Stomach (tissue), 9 donors: ENCODE measurements around the gene GAS6. TPM values are rescaled to one million over a fixed set of nuclear protein-coding genes. Genes with fewer than 3 reads are reported as not detected.

Experiments used
- DNase-seq, 2 donors: peaks; one replicate each; pipeline versions ENCODE4 v3.0.0 to v3.0.0-alpha.2; 2013 to 2019
- H3K27ac ChIP-seq, 5 donors: fragments of 200-600 bp in 4 of 5; sonication (generic) in 4 of 5; one replicate each; pipeline ENCODE4 v1.5.1; 2013 to 2019; ENCODE audit warnings: mild to moderate bottlenecking in 1 of 5, moderate library complexity in 1 of 5
- H3K27me3 ChIP-seq, 3 donors: fragments of 200-600 bp; sonication (generic); one replicate each; pipeline ENCODE4 v1.5.1; 2017 to 2019; ENCODE audit warnings: mixed run types in 1 of 3
- H3K36me3 ChIP-seq, 4 donors: fragments of 200-600 bp; sonication (generic); 1 replicate in 3 of 4; 2 replicates in 1 of 4; pipeline ENCODE4 v1.5.1; 2016 to 2019
- H3K4me1 ChIP-seq, 4 donors: fragments of 200-600 bp; sonication (generic); one replicate each; pipeline ENCODE4 v1.5.1; 2016 to 2019
- H3K4me3 ChIP-seq, 4 donors: fragments of 200-600 bp; sonication (generic) in 3 of 4; one replicate each; pipeline ENCODE4 v1.5.1; 2016 to 2019; ENCODE audit warnings: mild to moderate bottlenecking in 1 of 4
- H3K9me3 ChIP-seq, 4 donors: fragments of 200-600 bp; sonication (generic); one replicate each; pipeline ENCODE4 v1.5.1; 2016 to 2019
- EP300 ChIP-seq: sonication (generic); formaldehyde crosslinking; IDR thresholded peaks from one replicate; pipeline ENCODE4 v1.6.1; 2017; ENCODE audit warnings: antibody characterized with exemption
- POLR2A ChIP-seq, 4 donors: fragments of 450-650 bp; IDR thresholded peaks; one replicate each; pipeline ENCODE4 v1.6.1; 2016; ENCODE audit warnings: antibody characterized with exemption in 4 of 4, control low read depth in 2 of 4, mild to moderate bottlenecking in 1 of 4, moderate library complexity in 1 of 4
- POLR2AphosphoS5 ChIP-seq, 3 donors: sonication (generic); formaldehyde crosslinking; IDR thresholded peaks; one replicate each; pipeline ENCODE4 v1.6.1; 2016; ENCODE audit warnings: antibody characterized with exemption in 3 of 3
- WGBS, 5 donors: extraction: QIAGEN DNeasy Blood & Tissue Kit in 3 of 5; methylation state at CpG; one replicate each; pipeline versions ENCODE4 v1.1.5 to v1.1.7; 2013 to 2018; 5-methylcytosine and 5-hydroxymethylcytosine counted together
- intact Hi-C: fragments of 100-400 bp; cut with DNase I; formaldehyde crosslinking; loops from one replicate; pipeline ENCODE4 v1.15.1; 2023; ENCODE audit warnings: low total_unique reads
- polyA plus RNA-seq, 3 donors: library from polyadenylated mRNA; stranded (reverse); fragments of 200-250 nt; gene quantifications; one replicate each; pipeline ENCODE4 v1.2.3, GENCODE V29; 2013
- total RNA-seq, 5 donors: library from RNA; depleted of rRNA; stranded (reverse); fragments of >200 nt; gene quantifications; one replicate each; pipeline versions ENCODE4 v1.1.0 to v1.2.3, GENCODE V29; 2014 to 2016
- TF ChIP-seq, protein P1 (sequence below), 7 experiments: fragments of 450-650 bp in 4 of 7; fragments of 200-600 bp in 3 of 7; sonication (generic) in 3 of 7; IDR thresholded peaks; one replicate each; pipeline ENCODE4 v1.5.1; 2016 to 2019; ENCODE audit warnings: antibody characterized with exemption in 7 of 7, control low read depth in 2 of 7, mild to moderate bottlenecking in 1 of 7
- donor health status: healthy with polysubstance abuse.
- donor health status: Bipolar disorder and iron deficiency.
- donor health status: healthy.

GAS6 gene
- total and polyA plus RNA-seq, 8 donors = 31.4 to 409 (median 92.9) TPM

DNA sequence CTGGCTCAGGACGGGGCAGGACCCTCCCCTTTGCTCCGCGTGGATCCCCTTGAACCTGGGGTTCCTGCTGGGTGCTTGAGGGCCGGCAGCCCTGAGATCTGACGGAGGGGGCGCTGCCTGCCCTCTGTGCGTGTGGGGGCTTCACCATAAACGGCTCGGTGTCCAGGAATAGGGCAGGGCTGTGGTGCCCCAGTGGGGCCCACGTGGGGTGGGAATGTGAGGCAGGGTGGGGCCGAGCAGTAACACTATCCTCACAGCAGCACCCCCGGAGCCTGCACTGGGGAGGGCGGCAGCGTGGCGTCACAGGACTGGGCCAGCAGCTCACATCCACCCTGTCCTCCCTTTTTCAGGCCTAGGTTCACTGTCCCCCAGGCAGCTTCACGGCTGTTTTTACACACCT is 38.0 kb downstream of the GAS6 start:
- DNase-seq = no peak
- Histone ChIP-seq H3K4me1 (peaks cover 8 to 13% (median 10%) of the 10 kb centered on the region in 4 donors), H3K27ac (no peak overlapping the region), H3K4me3 (no peak overlapping the region), H3K27me3 (no peaks in the 10 kb centered on the region), H3K9me3 (no peaks in the 10 kb centered on the region), H3K36me3 (peaks cover 27 to 79% (median 70%) of the 10 kb centered on the region in 4 donors)
- TF ChIP-seq POLR2A (IDR thresholded peaks at IDR 0.05) (no peak), EP300 (no peak), POLR2AphosphoS5 (IDR thresholded peaks at IDR 0.05) (no peak)
- TF ChIP-seq, protein P1, sequence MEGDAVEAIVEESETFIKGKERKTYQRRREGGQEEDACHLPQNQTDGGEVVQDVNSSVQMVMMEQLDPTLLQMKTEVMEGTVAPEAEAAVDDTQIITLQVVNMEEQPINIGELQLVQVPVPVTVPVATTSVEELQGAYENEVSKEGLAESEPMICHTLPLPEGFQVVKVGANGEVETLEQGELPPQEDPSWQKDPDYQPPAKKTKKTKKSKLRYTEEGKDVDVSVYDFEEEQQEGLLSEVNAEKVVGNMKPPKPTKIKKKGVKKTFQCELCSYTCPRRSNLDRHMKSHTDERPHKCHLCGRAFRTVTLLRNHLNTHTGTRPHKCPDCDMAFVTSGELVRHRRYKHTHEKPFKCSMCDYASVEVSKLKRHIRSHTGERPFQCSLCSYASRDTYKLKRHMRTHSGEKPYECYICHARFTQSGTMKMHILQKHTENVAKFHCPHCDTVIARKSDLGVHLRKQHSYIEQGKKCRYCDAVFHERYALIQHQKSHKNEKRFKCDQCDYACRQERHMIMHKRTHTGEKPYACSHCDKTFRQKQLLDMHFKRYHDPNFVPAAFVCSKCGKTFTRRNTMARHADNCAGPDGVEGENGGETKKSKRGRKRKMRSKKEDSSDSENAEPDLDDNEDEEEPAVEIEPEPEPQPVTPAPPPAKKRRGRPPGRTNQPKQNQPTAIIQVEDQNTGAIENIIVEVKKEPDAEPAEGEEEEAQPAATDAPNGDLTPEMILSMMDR (IDR thresholded peaks at IDR 0.05) = no peak
- WGBS, 5 donors = 78 to 85% (median 83%) methylated on average over 15 to 16 of the region's 16 CpGs
- intact Hi-C loops = no loop called here

DNA sequence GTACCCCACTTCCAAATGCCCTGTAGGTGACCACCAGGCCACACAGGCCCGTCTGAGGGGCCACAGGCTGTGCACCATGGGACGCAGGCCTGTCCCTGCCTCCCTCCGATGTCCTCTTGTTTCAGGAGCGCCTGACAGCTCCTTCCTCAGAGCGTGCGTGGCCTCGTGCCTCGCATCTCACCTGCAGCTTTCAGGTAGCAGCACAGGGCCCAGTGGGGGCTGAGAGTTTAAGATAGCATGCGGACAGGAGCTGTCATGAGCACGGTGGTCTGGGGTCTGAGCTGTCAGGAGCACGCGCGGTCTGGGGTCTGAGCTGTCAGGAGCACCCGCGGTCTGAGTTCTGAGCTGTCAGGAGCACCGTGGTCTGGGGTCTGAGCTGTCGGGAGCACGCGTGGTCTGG is 40.1 kb downstream of the GAS6 start:
- no peak for DNase-seq
- WGBS, 5 donors = 83 to 96% (median 93%) methylated on average over 7 to 19 of the region's 19 CpGs
- H3K27ac ChIP-seq = no peak overlapping the region
- no peak overlapping the region for H3K4me3 ChIP-seq
- intact Hi-C loops = no loop called here
- no peaks in the 10 kb centered on the region for H3K9me3 ChIP-seq
- H3K27me3 ChIP-seq = no peaks in the 10 kb centered on the region
- TF ChIP-seq POLR2A (IDR thresholded peaks at IDR 0.05) (no peak), POLR2AphosphoS5 (IDR thresholded peaks at IDR 0.05) (no peak), EP300 (no peak)
- TF ChIP-seq, protein P1 (IDR thresholded peaks at IDR 0.05) = no peak
- H3K4me1 ChIP-seq = peaks cover 18 to 27% (median 22%) of the 10 kb centered on the region in 4 donors
- H3K36me3 ChIP-seq = peaks cover 27 to 87% (median 72%) of the 10 kb centered on the region in 4 donors

DNA sequence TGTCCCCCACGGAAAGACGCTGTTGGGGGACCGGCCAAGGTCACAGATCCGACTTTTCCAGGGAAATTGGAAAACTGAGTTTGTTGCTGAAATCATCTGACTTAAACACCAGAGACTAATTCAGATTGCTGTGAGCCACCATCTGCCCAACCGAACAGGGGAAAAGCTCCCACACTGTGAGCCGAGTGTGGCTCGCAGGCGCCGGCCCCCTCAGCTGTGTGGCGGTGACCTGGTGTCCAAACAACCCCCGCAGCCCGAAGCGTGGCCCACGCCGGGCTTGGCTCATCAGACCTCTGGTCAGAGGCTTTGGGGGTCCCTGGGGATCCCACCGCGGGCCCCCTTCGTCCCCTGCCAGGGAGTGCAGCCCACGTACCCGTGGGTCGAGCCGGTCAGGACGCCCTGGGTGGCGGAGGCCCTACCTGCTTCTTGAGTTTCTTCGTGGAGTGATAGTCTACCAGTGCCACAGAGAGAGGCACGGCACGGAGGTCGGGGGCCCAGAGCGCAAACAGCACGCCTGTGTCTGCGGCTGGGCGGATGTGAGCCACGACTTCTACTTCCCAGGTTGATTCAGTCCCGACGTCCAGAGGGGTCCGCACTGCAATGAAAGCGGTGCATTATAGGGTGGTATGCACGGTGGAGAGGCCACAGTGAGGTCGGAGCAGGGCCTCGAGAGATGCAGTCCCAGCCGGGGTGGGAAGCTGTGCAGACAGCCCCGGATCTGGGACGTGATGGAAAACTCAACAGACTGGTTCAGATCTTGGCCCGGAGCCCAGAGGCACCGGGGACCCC is 40.7 kb downstream of the GAS6 start:
- Histone ChIP-seq H3K27ac (no peak overlapping the region), H3K4me3 (no peak overlapping the region)

DNA sequence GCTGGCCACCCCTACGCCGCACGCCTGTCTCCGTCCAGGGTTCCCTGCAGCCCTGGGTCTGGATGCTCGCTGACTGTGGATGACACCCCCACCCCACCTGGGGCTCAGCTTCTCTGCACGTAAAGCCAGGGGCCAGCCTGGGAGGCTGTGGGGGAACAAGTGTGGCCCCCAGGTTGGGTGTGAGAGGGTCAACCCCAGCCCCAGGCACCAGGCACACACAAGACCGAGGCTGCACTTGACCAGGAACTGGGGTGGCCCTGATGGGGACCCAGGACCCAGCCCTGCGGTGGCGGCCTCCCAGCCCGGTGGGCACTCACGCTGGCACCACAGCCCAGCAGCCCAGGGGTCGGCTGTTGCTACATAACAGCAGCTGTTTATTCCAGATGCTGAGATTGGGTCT is 41.6 kb downstream of the GAS6 start:
- Histone ChIP-seq H3K36me3 (peaks cover 22 to 72% (median 57%) of the 10 kb centered on the region in 4 donors), H3K27ac (peak overlapping the region in 2 of 5 donors; percentile 81 to 86), H3K4me3 (no peak overlapping the region), H3K9me3 (no peaks in the 10 kb centered on the region), H3K27me3 (no peaks in the 10 kb centered on the region), H3K4me1 (peaks cover 18 to 40% (median 29%) of the 10 kb centered on the region in 4 donors)
- no peak for DNase-seq
- intact Hi-C loops = no loop called here
- TF ChIP-seq, protein P1 (IDR thresholded peaks at IDR 0.05) = no peak
- TF ChIP-seq POLR2A (IDR thresholded peaks at IDR 0.05) = no peak
- no peak for TF ChIP-seq POLR2AphosphoS5 (IDR thresholded peaks at IDR 0.05)
- TF ChIP-seq EP300 = no peak
- WGBS, 5 donors = 93 to 100% (median 98%) methylated on average over 7 to 12 of the region's 12 CpGs

More for the DNA sequence above, 40.7 kb downstream of the GAS6 start:
- 87 to 93% (median 90%) methylated on average over 33 to 45 of the region's 45 CpGs for WGBS, 5 donors
- Histone ChIP-seq H3K36me3 (peaks cover 27 to 81% (median 66%) of the 10 kb centered on the region in 4 donors), H3K27me3 (no peaks in the 10 kb centered on the region), H3K4me1 (peaks cover 18 to 31% (median 22%) of the 10 kb centered on the region in 4 donors), H3K9me3 (no peaks in the 10 kb centered on the region)
- no peak for TF ChIP-seq POLR2A (IDR thresholded peaks at IDR 0.05)
- TF ChIP-seq POLR2AphosphoS5 (IDR thresholded peaks at IDR 0.05) = no peak
- intact Hi-C loops = no loop called here
- DNase-seq = no peak

DNA sequence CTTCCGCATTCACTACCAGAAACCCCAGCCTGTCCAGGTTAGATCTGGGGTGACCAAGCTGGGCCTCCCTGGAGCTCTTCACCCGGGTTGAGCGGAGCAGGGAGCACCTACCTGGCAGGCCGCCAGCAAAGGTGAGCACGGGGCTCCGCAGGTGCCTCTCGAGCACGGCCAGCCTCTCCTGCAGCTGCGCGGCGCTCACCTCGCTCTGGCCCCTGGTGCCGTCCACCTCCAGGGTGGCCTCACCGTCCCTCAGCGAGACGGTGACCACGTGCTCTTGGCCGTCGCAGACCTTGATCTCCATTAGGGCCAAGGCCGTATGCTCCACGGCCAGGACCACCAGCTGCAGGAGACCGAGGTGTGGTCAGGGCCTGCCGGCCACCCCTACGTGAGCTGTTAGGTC is 42.0 kb downstream of the GAS6 start:
- H3K27ac ChIP-seq = peak overlapping the region; percentile 54 to 86 (median 81)
- intact Hi-C loops = no loop called here

More for the DNA sequence above, 42.0 kb downstream of the GAS6 start:
- peaks cover 17 to 68% (median 53%) of the 10 kb centered on the region in 4 donors for H3K36me3 ChIP-seq
- no peaks in the 10 kb centered on the region for H3K27me3 ChIP-seq
- DNase-seq = no peak
- no peak overlapping the region for H3K4me3 ChIP-seq
- H3K9me3 ChIP-seq = no peaks in the 10 kb centered on the region
- H3K4me1 ChIP-seq = peaks cover 18 to 44% (median 32%) of the 10 kb centered on the region in 4 donors
- TF ChIP-seq POLR2A (IDR thresholded peaks at IDR 0.05) = no peak
- no peak for TF ChIP-seq POLR2AphosphoS5 (IDR thresholded peaks at IDR 0.05)
- no peak for TF ChIP-seq EP300
- TF ChIP-seq, protein P1 (IDR thresholded peaks at IDR 0.05) = no peak
- WGBS, 5 donors = 88 to 94% (median 91%) methylated on average over 19 to 24 of the region's 24 CpGs
